H9 (cell line): ENCODE data around the gene KCNIP4. TPM values are rescaled to one million over a fixed set of nuclear protein-coding genes. Genes with fewer than 3 reads are reported as not detected.

ENCODE experiments used
- DNase-seq: peaks from one replicate; pipeline ENCODE4 v3.0.0-alpha.2; 2017
- H2AFZ ChIP-seq: one replicate; pipeline ENCODE4 v1.6.1; 2013; ENCODE audit warnings: mild to moderate bottlenecking, low read length, control low read depth, moderate library complexity
- H2AK5ac ChIP-seq: 2 replicates; pipeline ENCODE4 v1.6.1; 2013; ENCODE audit warnings: low read length, control low read depth, mixed read lengths; ENCODE audit not compliant: insufficient read length
- H2BK120ac ChIP-seq: one replicate; pipeline ENCODE4 v1.6.1; 2013; ENCODE audit warnings: low read depth, mild to moderate bottlenecking, low read length, control low read depth, inconsistent platforms; ENCODE audit not compliant: poor library complexity, severe bottlenecking
- H2BK12ac ChIP-seq: 2 replicates; pipeline ENCODE4 v1.6.1; 2013; ENCODE audit warnings: low read length, control low read depth, mixed read lengths, low read depth; ENCODE audit not compliant: insufficient read length
- H2BK15ac ChIP-seq: 2 replicates; pipeline ENCODE4 v1.6.1; 2013; ENCODE audit warnings: low read depth, low read length, control low read depth
- H2BK20ac ChIP-seq: one replicate; pipeline ENCODE4 v1.6.1; 2013; ENCODE audit warnings: low read depth, mild to moderate bottlenecking, low read length, control low read depth, inconsistent platforms; ENCODE audit not compliant: poor library complexity, severe bottlenecking
- H2BK5ac ChIP-seq: 2 replicates; pipeline ENCODE4 v1.6.1; 2013; ENCODE audit warnings: low read length, control low read depth, mixed read lengths; ENCODE audit not compliant: insufficient read length
- H3K14ac ChIP-seq: 2 replicates; pipeline ENCODE4 v1.6.1; 2013; ENCODE audit warnings: low read length, control low read depth; ENCODE audit not compliant: insufficient read depth
- H3K18ac ChIP-seq: 2 replicates; pipeline ENCODE4 v1.6.1; 2013; ENCODE audit warnings: low read depth, mild to moderate bottlenecking, mixed read lengths, low read length, control low read depth; ENCODE audit not compliant: insufficient read length
- H3K23ac ChIP-seq: 2 replicates; pipeline ENCODE4 v1.6.1; 2013; ENCODE audit warnings: low read length, control low read depth, mixed read lengths, low read depth; ENCODE audit not compliant: insufficient read length
- H3K23me2 ChIP-seq: 2 replicates; pipeline ENCODE4 v1.6.1; 2013; ENCODE audit warnings: low read depth, mild to moderate bottlenecking, mixed read lengths, low read length, control low read depth; ENCODE audit not compliant: insufficient read length, poor library complexity, severe bottlenecking
- H3K27ac ChIP-seq: 2 replicates; pipeline ENCODE4 v1.5.1; 2013; ENCODE audit warnings: low read length, control low read depth, mixed read lengths, low read depth; ENCODE audit not compliant: insufficient read length
- H3K27me3 ChIP-seq: 2 replicates; pipeline ENCODE4 v1.6.1; 2013; ENCODE audit warnings: low read length, control low read depth, inconsistent platforms; ENCODE audit not compliant: insufficient read depth
- H3K4ac ChIP-seq: 2 replicates; pipeline ENCODE4 v1.6.1; 2013; ENCODE audit warnings: low read depth, mild to moderate bottlenecking, control low read depth, inconsistent platforms, low read length, moderate library complexity
- H3K4me1 ChIP-seq: 2 replicates; pipeline ENCODE4 v1.6.1; 2013; ENCODE audit warnings: low read length, control low read depth, inconsistent platforms; ENCODE audit not compliant: insufficient read depth
- H3K4me2 ChIP-seq: 2 replicates; pipeline ENCODE4 v1.6.1; 2013; ENCODE audit warnings: low read length, control low read depth, mixed read lengths; ENCODE audit not compliant: insufficient read length, insufficient read depth
- H3K56ac ChIP-seq: 2 replicates; pipeline ENCODE4 v1.6.1; 2013; ENCODE audit warnings: low read depth, mild to moderate bottlenecking, mixed read lengths, low read length, control low read depth; ENCODE audit not compliant: insufficient read length
- H3K79me1 ChIP-seq: 2 replicates; pipeline ENCODE4 v1.6.1; 2013; ENCODE audit warnings: low read depth, mild to moderate bottlenecking, moderate library complexity, low read length, control low read depth, inconsistent platforms; ENCODE audit not compliant: insufficient read depth, poor library complexity, severe bottlenecking
- H3K79me2 ChIP-seq: 2 replicates; pipeline ENCODE4 v1.6.1; 2013; ENCODE audit warnings: low read length, control low read depth, inconsistent platforms; ENCODE audit not compliant: insufficient read depth
- H3K9ac ChIP-seq: 2 replicates; pipeline ENCODE4 v1.6.1; 2013; ENCODE audit warnings: low read length, control low read depth, mixed read lengths; ENCODE audit not compliant: insufficient read length; ENCODE audit errors: extremely low read depth
- H3K9me3 ChIP-seq: one replicate; pipeline ENCODE4 v1.6.1; 2013; ENCODE audit warnings: low read depth, low read length, inconsistent platforms; ENCODE audit not compliant: control insufficient read depth
- H3T11ph ChIP-seq: one replicate; pipeline ENCODE4 v1.6.1; 2013; ENCODE audit warnings: mild to moderate bottlenecking, low read length, control low read depth, inconsistent platforms
- H4K20me1 ChIP-seq: one replicate; pipeline ENCODE4 v1.6.1; 2013; ENCODE audit not compliant: control insufficient read depth, insufficient read length, insufficient read depth
- H4K5ac ChIP-seq: 2 replicates; pipeline ENCODE4 v1.6.1; 2013; ENCODE audit warnings: low read depth, mild to moderate bottlenecking, mixed read lengths, low read length, control low read depth; ENCODE audit not compliant: insufficient read length
- H4K8ac ChIP-seq: replicated peaks from 2 replicates; pipeline ENCODE4 v1.6.1; 2013; ENCODE audit warnings: low read length, control low read depth, mixed read lengths, low read depth; ENCODE audit not compliant: insufficient read length
- H4K91ac ChIP-seq: 2 replicates; pipeline ENCODE4 v1.6.1; 2013; ENCODE audit warnings: low read depth, mild to moderate bottlenecking, moderate library complexity, mixed read lengths, low read length, control low read depth; ENCODE audit not compliant: insufficient read length
- H3K27ac Mint-ChIP-seq, 3 experiments: 2 replicates in 2 of 3; 3 replicates in 1 of 3; pipeline ENCODE4 v1.8.0; 2020 to 2021; ENCODE audit warnings: mixed read lengths in 3 of 3, mild to moderate bottlenecking in 1 of 3, moderate library complexity in 1 of 3
- H3K27me3 Mint-ChIP-seq: 2 replicates; pipeline ENCODE4 v1.8.0; 2021; ENCODE audit warnings: low read depth, mild to moderate bottlenecking, moderate library complexity, mixed read lengths
- H3K36me3 Mint-ChIP-seq, 3 experiments: 2 replicates in 2 of 3; 3 replicates in 1 of 3; pipeline ENCODE4 v1.8.0; 2020 to 2021; ENCODE audit warnings: low read depth in 3 of 3, mixed read lengths in 3 of 3; ENCODE audit not compliant: insufficient read depth in 1 of 3
- H3K4me1 Mint-ChIP-seq, 2 experiments: 2 replicates each; pipeline ENCODE4 v1.8.0; 2020; ENCODE audit warnings: mixed read lengths in 2 of 2
- H3K4me3 Mint-ChIP-seq, 2 experiments: 2 replicates in 1 of 2; 3 replicates in 1 of 2; pipeline ENCODE4 v1.8.0; 2020 to 2021; ENCODE audit warnings: mild to moderate bottlenecking in 2 of 2, mixed read lengths in 2 of 2, moderate library complexity in 1 of 2
- H3K9me3 Mint-ChIP-seq, 2 experiments: 2 replicates in 1 of 2; 3 replicates in 1 of 2; pipeline ENCODE4 v1.8.0; 2020; ENCODE audit warnings: mild to moderate bottlenecking in 2 of 2, mixed read lengths in 2 of 2, moderate library complexity in 1 of 2
- WGBS: extraction: QIAGEN DNeasy Blood & Tissue Kit; methylation state at CpG from one replicate; pipeline ENCODE4 v1.1.7; 2013; ENCODE audit warnings: missing lambda C conversion rate, low lambda C conversion rate, mixed read lengths; ENCODE audit not compliant: insufficient read length; ENCODE audit errors: extremely low coverage; 5-methylcytosine and 5-hydroxymethylcytosine counted together
- total RNA-seq: library from RNA; stranded (reverse); gene quantifications from 2 replicates; pipeline ENCODE4 v1.2.1, GENCODE V29; 2021
- TF ChIP-seq, protein P1 (sequence below): fragments of 200-600 bp; sonication (generic); conservative IDR thresholded peaks from 3 replicates; pipeline ENCODE4 v1.8.0; 2021; ENCODE audit warnings: antibody characterized with exemption, mild to moderate bottlenecking

The KCNIP4 gene
- total RNA-seq, 1 experiment from 2014 or later: not detected

DNA sequence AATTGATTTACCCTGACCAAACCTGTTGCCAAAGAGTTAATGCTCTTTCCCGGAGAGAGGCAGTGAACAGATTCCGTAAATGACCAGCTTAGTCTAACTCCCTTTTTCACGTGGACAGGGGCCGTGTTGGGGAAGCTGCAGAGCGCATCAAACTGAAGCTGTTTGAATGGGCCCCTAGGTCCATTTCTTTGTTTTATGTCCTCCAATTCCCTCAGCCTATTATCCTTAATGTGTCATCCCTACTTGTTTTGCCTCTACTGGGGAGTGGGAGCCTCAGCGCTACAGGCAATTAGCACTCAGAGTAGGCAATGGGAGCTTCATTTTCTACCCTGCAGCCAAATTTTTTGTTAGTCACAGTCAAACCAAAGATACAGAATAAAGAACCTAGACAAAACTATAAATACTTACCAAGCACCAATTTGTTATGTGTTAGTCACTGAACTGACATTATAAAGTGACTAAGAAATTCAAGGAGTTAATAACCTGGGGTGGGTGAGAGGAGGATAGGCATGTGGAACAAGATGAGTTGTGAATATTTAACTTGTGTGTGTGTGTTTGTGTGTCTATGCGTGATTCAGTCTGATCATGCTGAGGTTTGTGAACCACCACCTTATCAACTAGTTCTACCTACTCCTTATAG is 830.9 kb downstream of the KCNIP4 start:
- Histone ChIP-seq H2AK5ac (no peak overlapping the region), H2BK120ac (no peak overlapping the region), H2BK12ac (no peak overlapping the region), H3K18ac (no peak overlapping the region), H3K9me3 (no peaks in the 10 kb centered on the region), H4K5ac (no peak overlapping the region), H3K79me1 (no peaks in the 10 kb centered on the region), H3K23me2 (no peaks in the 10 kb centered on the region), H3K56ac (no peak overlapping the region), H3K23ac (no peak overlapping the region), H3K4me2 (no peak overlapping the region), H3T11ph (no peak overlapping the region), H4K91ac (no peak overlapping the region), H2AFZ (no peak overlapping the region), H3K9ac (no peak overlapping the region), H2BK15ac (no peak overlapping the region), H3K27me3 (no peaks in the 10 kb centered on the region), H3K79me2 (no peaks in the 10 kb centered on the region), H4K8ac (no peak overlapping the region), H3K14ac (no peak overlapping the region), H3K4ac (no peak overlapping the region), H4K20me1 (no peaks in the 10 kb centered on the region), H2BK20ac (no peak overlapping the region), H3K27ac (no peak overlapping the region), H2BK5ac (no peak overlapping the region), H3K4me1 (peaks cover 4% of the 10 kb centered on the region; the same call in 1 of the 2 replicates)
- no CpG with 5 or more reads among the region's 7 CpGs for WGBS
- Mint-ChIP-seq H3K4me1 (peaks cover 17 to 20% of the 10 kb centered on the region in 2 experiments), H3K36me3 (peaks cover 0 to 4% (median 0%) of the 10 kb centered on the region in 3 experiments; a peak in 2 of 7 replicates), H3K4me3 (no peak overlapping the region), H3K27ac (no peak overlapping the region; a peak in 1 of 7 replicates), H3K27me3 (no peaks in the 10 kb centered on the region), H3K9me3 (peaks cover 0 to 3% of the 10 kb centered on the region in 2 experiments; a peak in 1 of 5 replicates)
- TF ChIP-seq, protein P1, sequence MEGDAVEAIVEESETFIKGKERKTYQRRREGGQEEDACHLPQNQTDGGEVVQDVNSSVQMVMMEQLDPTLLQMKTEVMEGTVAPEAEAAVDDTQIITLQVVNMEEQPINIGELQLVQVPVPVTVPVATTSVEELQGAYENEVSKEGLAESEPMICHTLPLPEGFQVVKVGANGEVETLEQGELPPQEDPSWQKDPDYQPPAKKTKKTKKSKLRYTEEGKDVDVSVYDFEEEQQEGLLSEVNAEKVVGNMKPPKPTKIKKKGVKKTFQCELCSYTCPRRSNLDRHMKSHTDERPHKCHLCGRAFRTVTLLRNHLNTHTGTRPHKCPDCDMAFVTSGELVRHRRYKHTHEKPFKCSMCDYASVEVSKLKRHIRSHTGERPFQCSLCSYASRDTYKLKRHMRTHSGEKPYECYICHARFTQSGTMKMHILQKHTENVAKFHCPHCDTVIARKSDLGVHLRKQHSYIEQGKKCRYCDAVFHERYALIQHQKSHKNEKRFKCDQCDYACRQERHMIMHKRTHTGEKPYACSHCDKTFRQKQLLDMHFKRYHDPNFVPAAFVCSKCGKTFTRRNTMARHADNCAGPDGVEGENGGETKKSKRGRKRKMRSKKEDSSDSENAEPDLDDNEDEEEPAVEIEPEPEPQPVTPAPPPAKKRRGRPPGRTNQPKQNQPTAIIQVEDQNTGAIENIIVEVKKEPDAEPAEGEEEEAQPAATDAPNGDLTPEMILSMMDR: no peak
- no peak for DNase-seq
